Aorta (tissue), 5 donors: ENCODE data around the gene GPC3. TPM values are rescaled to one million over a fixed set of nuclear protein-coding genes. Genes with fewer than 3 reads are reported as not detected.

ENCODE experiments used
- ATAC-seq: fragments of 200-7000 bp; cut with Tn5 transposase; one replicate; pipeline ENCODE4 v1.9.1; 2022; ENCODE audit warnings: moderate library complexity; ENCODE audit not compliant: low FRiP score
- DNase-seq, 2 donors: peaks; one replicate each; pipeline ENCODE4 v3.0.0-alpha.2; 2020
- H3K27ac ChIP-seq, 2 donors: one replicate each; pipeline ENCODE4 v1.5.1; 2013; ENCODE audit warnings: low read length in 2 of 2, mild to moderate bottlenecking in 2 of 2, moderate library complexity in 2 of 2, control low read depth in 1 of 2, inconsistent platforms in 1 of 2, low read depth in 1 of 2
- H3K27me3 ChIP-seq, 2 donors: one replicate each; pipeline ENCODE4 v1.6.1; 2013; ENCODE audit warnings: control low read depth in 1 of 2, low read length in 1 of 2, mild to moderate bottlenecking in 1 of 2, moderate library complexity in 1 of 2; ENCODE audit not compliant: insufficient read depth in 2 of 2, control insufficient read depth in 1 of 2
- H3K36me3 ChIP-seq, 2 donors: one replicate each; pipeline ENCODE4 v1.6.1; 2013; ENCODE audit warnings: control low read depth in 1 of 2, low read length in 1 of 2, mild to moderate bottlenecking in 1 of 2; ENCODE audit not compliant: insufficient read depth in 2 of 2, control insufficient read depth in 1 of 2
- H3K4me1 ChIP-seq, 2 donors: one replicate each; pipeline ENCODE4 v1.6.1; 2013; ENCODE audit warnings: low read length in 2 of 2, control low read depth in 1 of 2, mild to moderate bottlenecking in 1 of 2, moderate library complexity in 1 of 2; ENCODE audit not compliant: insufficient read depth in 2 of 2, control insufficient read depth in 1 of 2
- H3K4me3 ChIP-seq, 2 donors: one replicate each; pipeline ENCODE4 v1.5.1; 2013; ENCODE audit warnings: low read length in 2 of 2, control low read depth in 1 of 2, mild to moderate bottlenecking in 1 of 2
- H3K9me3 ChIP-seq: one replicate; pipeline ENCODE4 v1.6.1; 2013; ENCODE audit warnings: mild to moderate bottlenecking, low read length; ENCODE audit not compliant: control insufficient read depth
- WGBS, 2 donors: extraction: QIAGEN DNeasy Blood & Tissue Kit; methylation state at CpG; one replicate each; pipeline ENCODE4 v1.1.7; 2013; 5-methylcytosine and 5-hydroxymethylcytosine counted together
- intact Hi-C, 2 donors: fragments of 100-400 bp; cut with DNase I; formaldehyde crosslinking; loops; one replicate each; pipeline versions ENCODE4 v1.14.2 to v1.15.0; 2022
- polyA plus RNA-seq, 2 donors: library from polyadenylated mRNA; stranded (reverse); fragments of 200-250 nt; gene quantifications; one replicate each; pipeline ENCODE4 v1.2.3, GENCODE V29; 2013
- total RNA-seq, 2 donors: library from RNA; stranded (reverse); fragmentation: NEBNext Ultra II Directional; extraction: Animal tissue kit (Norgen Biotek cat#: 25700); gene quantifications; one replicate each; pipeline ENCODE4 v1.2.1, GENCODE V29; 2021
- donor health status: healthy with polysubstance abuse.
- donor health status: Bipolar disorder and iron deficiency.
- donor health status: DM: no; HTN: no; CAD: no.
- donor health status: DM: no; HTN: no; CAD: no.
- donor health status: DM: yes; HTN: yes; CAD: no.

GPC3 gene
- total and polyA plus RNA-seq, 4 donors, result 1.1 to 13.2 (median 5.0) TPM

- Histone ChIP-seq H3K4me1 (no peaks in the 10 kb centered on the region), H3K4me3 (no peak overlapping the region), H3K9me3 (no peaks in the 10 kb centered on the region), H3K27me3 (no peaks in the 10 kb centered on the region), H3K27ac (no peak overlapping the region), H3K36me3 (no peaks in the 10 kb centered on the region)
- DNase-seq (no peak), ATAC-seq (no peak)
- intact Hi-C loops, result loop anchor here in 1 of 2 donors (10.0 kb wide), 2 partner anchors 84 to 146 kb away; partner anchors contain the start of gene GPC4
These were observed 424.1 kb downstream of the GPC3 start for GRCh38 chrX:133561251-133561650.

- H3K4me3 ChIP-seq, result no peak overlapping the region
- no peak overlapping the region for H3K27ac ChIP-seq
- intact Hi-C loops, result loop anchor here in 1 of 2 donors (10.0 kb wide), 2 partner anchors 85 to 145 kb away; partner anchors contain the start of gene GPC4
- WGBS, 2 donors, result 85 to 95% methylated on average over 7 of the region's 7 CpGs
- no peaks in the 10 kb centered on the region for H3K27me3 ChIP-seq
- DNase-seq, result no peak
- H3K36me3 ChIP-seq, result no peaks in the 10 kb centered on the region
- no peak for ATAC-seq
- H3K9me3 ChIP-seq, result no peaks in the 10 kb centered on the region
- H3K4me1 ChIP-seq, result no peaks in the 10 kb centered on the region
These were observed 425.5 kb downstream of the GPC3 start for GRCh38 chrX:133559909-133560308.

- Histone ChIP-seq H3K4me1 (no peaks in the 10 kb centered on the region), H3K4me3 (no peak overlapping the region), H3K9me3 (no peaks in the 10 kb centered on the region), H3K27me3 (no peaks in the 10 kb centered on the region), H3K36me3 (no peaks in the 10 kb centered on the region), H3K27ac (no peak overlapping the region)
- intact Hi-C loops, result no loop called here
- 83 to 87% methylated on average over 2 of the region's 2 CpGs for WGBS, 2 donors
- ATAC-seq (no peak), DNase-seq (no peak)
These were observed 429.5 kb downstream of the GPC3 start for GRCh38 chrX:133555782-133556458.

GRCh38 chrX:133550665-133551485, 434.5 kb downstream of the GPC3 start:
- intact Hi-C loops, result no loop called here
- WGBS, 2 donors, result 32 to 35% methylated on average over 4 of the region's 4 CpGs
- ATAC-seq, result no peak

GRCh38 chrX:133549295-133549933, 436.0 kb downstream of the GPC3 start:
- Histone ChIP-seq H3K36me3 (no peaks in the 10 kb centered on the region), H3K9me3 (no peaks in the 10 kb centered on the region), H3K4me1 (no peaks in the 10 kb centered on the region), H3K27me3 (no peaks in the 10 kb centered on the region), H3K27ac (no peak overlapping the region), H3K4me3 (no peak overlapping the region)
- DNase-seq (no peak), ATAC-seq (no peak)
- intact Hi-C loops, result no loop called here

More at GRCh38 chrX:133550665-133551485, 434.5 kb downstream of the GPC3 start:
- DNase-seq, result no peak
- no peaks in the 10 kb centered on the region for H3K36me3 ChIP-seq
- H3K27me3 ChIP-seq, result no peaks in the 10 kb centered on the region
- H3K4me1 ChIP-seq, result no peaks in the 10 kb centered on the region
- no peak overlapping the region for H3K27ac ChIP-seq
- no peaks in the 10 kb centered on the region for H3K9me3 ChIP-seq
- H3K4me3 ChIP-seq, result no peak overlapping the region

GRCh38 chrX:133546441-133546840, 439.0 kb downstream of the GPC3 start:
- Histone ChIP-seq H3K27ac (no peak overlapping the region), H3K36me3 (no peaks in the 10 kb centered on the region), H3K4me1 (no peaks in the 10 kb centered on the region), H3K27me3 (no peaks in the 10 kb centered on the region), H3K4me3 (no peak overlapping the region), H3K9me3 (no peaks in the 10 kb centered on the region)
- ATAC-seq, result no peak
- no peak for DNase-seq
- intact Hi-C loops, result no loop called here

- Histone ChIP-seq H3K36me3 (no peaks in the 10 kb centered on the region), H3K27ac (no peak overlapping the region), H3K4me3 (no peak overlapping the region), H3K4me1 (no peaks in the 10 kb centered on the region), H3K27me3 (no peaks in the 10 kb centered on the region), H3K9me3 (no peaks in the 10 kb centered on the region)
- no peak for ATAC-seq
- WGBS, 2 donors, result 93 to 99% methylated on average over 3 of the region's 3 CpGs
- intact Hi-C loops, result no loop called here
- DNase-seq, result no peak
These were observed 440.6 kb downstream of the GPC3 start for GRCh38 chrX:133544778-133545177.

GRCh38 chrX:133544115-133544514, 441.3 kb downstream of the GPC3 start:
- Histone ChIP-seq H3K27me3 (no peaks in the 10 kb centered on the region), H3K4me1 (no peaks in the 10 kb centered on the region), H3K9me3 (no peaks in the 10 kb centered on the region), H3K4me3 (no peak overlapping the region), H3K27ac (no peak overlapping the region), H3K36me3 (no peaks in the 10 kb centered on the region)
- DNase-seq (no peak), ATAC-seq (no peak)
- intact Hi-C loops, result no loop called here
- 22 to 44% methylated on average over 3 of the region's 3 CpGs for WGBS, 2 donors
